KMS-11 (cell line): ENCODE results near the gene DCUN1D3.

Experiments used
- H2AFZ ChIP-seq: fragments of 200-600 bp; sonication (generic); 2 replicates; pipeline ENCODE4 v1.6.1; 2016; ENCODE audit warnings: antibody characterized with exemption, mixed run types, low read depth
- H3K27ac ChIP-seq: fragments of 200-600 bp; sonication (generic); 2 replicates; pipeline ENCODE4 v1.6.1; 2016; ENCODE audit warnings: mild to moderate bottlenecking, mixed run types
- H3K27me3 ChIP-seq: fragments of 200-600 bp; sonication (generic); 2 replicates; pipeline ENCODE4 v1.6.1; 2017; ENCODE audit warnings: mild to moderate bottlenecking, low read depth, mixed run types, moderate library complexity; ENCODE audit not compliant: insufficient read depth
- H3K36me3 ChIP-seq: fragments of 200-600 bp; sonication (generic); 2 replicates; pipeline ENCODE4 v1.6.1; 2017; ENCODE audit warnings: mild to moderate bottlenecking, mixed run types; ENCODE audit not compliant: insufficient read depth
- H3K4me1 ChIP-seq: fragments of 200-600 bp; sonication (generic); 2 replicates; pipeline ENCODE4 v1.6.1; 2016; ENCODE audit warnings: mild to moderate bottlenecking, low read depth, mixed run types; ENCODE audit not compliant: poor library complexity, severe bottlenecking
- H3K4me2 ChIP-seq: fragments of 200-600 bp; sonication (generic); 2 replicates; pipeline ENCODE4 v1.7.0; 2016; ENCODE audit warnings: mild to moderate bottlenecking, mixed run types
- H3K4me3 ChIP-seq: fragments of 200-600 bp; sonication (generic); IDR thresholded peaks from 2 replicates; pipeline ENCODE4 v1.6.1; 2017; ENCODE audit warnings: low read depth, low read length, mixed read lengths; ENCODE audit not compliant: insufficient read depth
- H3K79me2 ChIP-seq: fragments of 200-600 bp; sonication (generic); 2 replicates; pipeline ENCODE4 v1.6.1; 2016; ENCODE audit warnings: low read depth, mixed run types; ENCODE audit not compliant: insufficient read depth
- H3K9ac ChIP-seq: fragments of 200-600 bp; sonication (generic); 2 replicates; pipeline ENCODE4 v1.6.1; 2016; ENCODE audit warnings: mild to moderate bottlenecking, mixed run types
- H4K20me1 ChIP-seq: fragments of 200-600 bp; sonication (generic); 2 replicates; pipeline ENCODE4 v1.6.1; 2016; ENCODE audit warnings: mild to moderate bottlenecking, mixed run types; ENCODE audit not compliant: insufficient read depth
- TF ChIP-seq, protein P1 (sequence below): fragments of 200-600 bp; sonication (generic); conservative IDR thresholded peaks from 2 replicates; pipeline ENCODE4 v1.6.1; 2017; ENCODE audit warnings: low read depth, mild to moderate bottlenecking, antibody characterized with exemption, low read length, moderate library complexity, mixed read lengths

Gene DCUN1D3

DNA sequence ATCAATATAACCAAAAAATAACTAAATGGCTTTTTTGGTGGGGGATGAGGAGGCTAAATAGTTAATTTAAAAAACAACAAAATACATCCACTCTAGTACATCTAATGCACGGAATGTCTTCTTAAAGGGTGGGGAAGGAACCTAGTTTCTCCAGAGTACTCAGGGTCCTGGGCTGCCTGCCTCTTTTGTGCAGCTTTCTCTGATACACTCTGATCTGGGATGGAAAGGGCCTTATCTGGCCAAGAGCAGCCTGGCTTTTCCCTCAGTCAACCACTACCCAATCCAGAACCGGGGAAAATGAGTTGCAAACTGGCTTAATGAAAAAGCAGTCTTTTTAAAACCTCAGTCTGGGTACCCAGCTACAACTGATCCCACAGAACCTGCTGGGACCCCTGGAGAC, 42.9 kb downstream of the DCUN1D3 start:
- Histone ChIP-seq H3K4me1 (no peaks in the 10 kb centered on the region), H3K4me3 (no peak overlapping the region), H3K36me3 (no peaks in the 10 kb centered on the region), H4K20me1 (no peaks in the 10 kb centered on the region), H3K27ac (no peak overlapping the region), H3K27me3 (no peaks in the 10 kb centered on the region), H2AFZ (no peak overlapping the region), H3K4me2 (no peak overlapping the region), H3K9ac (no peak overlapping the region), H3K79me2 (no peaks in the 10 kb centered on the region)
- TF ChIP-seq, protein P1, sequence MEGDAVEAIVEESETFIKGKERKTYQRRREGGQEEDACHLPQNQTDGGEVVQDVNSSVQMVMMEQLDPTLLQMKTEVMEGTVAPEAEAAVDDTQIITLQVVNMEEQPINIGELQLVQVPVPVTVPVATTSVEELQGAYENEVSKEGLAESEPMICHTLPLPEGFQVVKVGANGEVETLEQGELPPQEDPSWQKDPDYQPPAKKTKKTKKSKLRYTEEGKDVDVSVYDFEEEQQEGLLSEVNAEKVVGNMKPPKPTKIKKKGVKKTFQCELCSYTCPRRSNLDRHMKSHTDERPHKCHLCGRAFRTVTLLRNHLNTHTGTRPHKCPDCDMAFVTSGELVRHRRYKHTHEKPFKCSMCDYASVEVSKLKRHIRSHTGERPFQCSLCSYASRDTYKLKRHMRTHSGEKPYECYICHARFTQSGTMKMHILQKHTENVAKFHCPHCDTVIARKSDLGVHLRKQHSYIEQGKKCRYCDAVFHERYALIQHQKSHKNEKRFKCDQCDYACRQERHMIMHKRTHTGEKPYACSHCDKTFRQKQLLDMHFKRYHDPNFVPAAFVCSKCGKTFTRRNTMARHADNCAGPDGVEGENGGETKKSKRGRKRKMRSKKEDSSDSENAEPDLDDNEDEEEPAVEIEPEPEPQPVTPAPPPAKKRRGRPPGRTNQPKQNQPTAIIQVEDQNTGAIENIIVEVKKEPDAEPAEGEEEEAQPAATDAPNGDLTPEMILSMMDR, result no peak

- no peak overlapping the region for H3K9ac ChIP-seq
- TF ChIP-seq, protein P1, result no peak
- H2AFZ ChIP-seq, result no peak overlapping the region
- H3K79me2 ChIP-seq, result no peaks in the 10 kb centered on the region
- H3K4me2 ChIP-seq, result no peak overlapping the region
- H3K4me1 ChIP-seq, result no peaks in the 10 kb centered on the region
- H3K4me3 ChIP-seq, result no peak overlapping the region
- no peak overlapping the region for H3K27ac ChIP-seq
- H3K36me3 ChIP-seq, result no peaks in the 10 kb centered on the region
- H4K20me1 ChIP-seq, result no peaks in the 10 kb centered on the region
- H3K27me3 ChIP-seq, result no peaks in the 10 kb centered on the region
Measured at GRCh38 chr16:20854963-20855362, 45.2 kb downstream of the DCUN1D3 start.

DNA sequence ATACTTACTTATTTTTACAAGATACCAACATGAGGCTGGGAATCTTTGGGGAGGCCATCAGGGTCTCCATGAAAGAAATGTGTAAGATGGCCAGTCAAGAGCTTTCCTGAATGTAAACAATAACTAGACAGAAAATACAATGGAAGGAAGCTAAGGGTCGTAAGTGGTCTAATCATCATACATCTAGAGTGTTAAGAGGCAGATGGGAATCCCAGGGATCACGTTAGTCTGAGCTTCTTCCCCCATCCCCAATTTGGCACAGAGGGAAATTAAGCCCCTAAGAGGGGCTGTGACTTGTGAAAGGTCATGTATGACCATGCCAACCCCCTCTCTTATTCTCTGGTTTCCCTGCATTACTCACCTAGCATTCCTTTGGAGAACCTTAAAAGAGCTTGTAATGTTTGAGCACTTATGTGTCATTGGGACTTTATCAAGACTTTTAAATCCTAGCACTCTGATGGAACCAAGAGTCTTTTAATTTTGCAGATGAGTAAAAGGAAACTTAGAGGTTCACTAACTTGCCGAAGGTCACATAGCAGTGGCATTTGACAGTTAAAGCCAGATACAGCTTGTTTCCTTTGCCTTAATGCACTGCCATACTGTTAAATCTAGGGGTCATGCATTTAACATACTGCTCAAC, 46.1 kb downstream of the DCUN1D3 start:
- Histone ChIP-seq H3K36me3 (no peaks in the 10 kb centered on the region), H3K4me1 (no peaks in the 10 kb centered on the region), H3K79me2 (no peaks in the 10 kb centered on the region), H4K20me1 (no peaks in the 10 kb centered on the region), H2AFZ (no peak overlapping the region), H3K4me2 (no peak overlapping the region), H3K27ac (no peak overlapping the region), H3K27me3 (no peaks in the 10 kb centered on the region), H3K9ac (no peak overlapping the region), H3K4me3 (no peak overlapping the region)
- TF ChIP-seq, protein P1, result no peak

DNA sequence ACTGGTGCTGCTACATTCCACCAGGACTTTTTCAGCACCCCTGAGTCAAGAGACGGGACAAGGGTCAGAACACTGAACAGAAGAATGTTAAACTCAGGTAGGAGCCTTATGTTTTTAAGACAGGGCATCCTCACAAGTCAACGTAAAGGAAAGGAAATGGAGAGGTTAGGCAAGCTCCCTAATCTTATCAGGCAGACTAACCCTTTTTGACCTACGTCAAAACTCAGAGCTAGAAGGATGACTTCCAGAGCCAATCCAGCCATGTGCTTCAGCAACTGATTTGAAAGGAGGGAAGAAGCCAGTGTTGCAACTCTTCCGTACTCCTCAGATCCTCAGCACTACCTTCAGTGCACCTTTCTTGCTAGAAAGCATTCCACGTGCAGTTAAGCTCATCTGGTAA, 47.0 kb downstream of the DCUN1D3 start:
- no peak overlapping the region for H2AFZ ChIP-seq
- H3K9ac ChIP-seq, result no peak overlapping the region
- no peaks in the 10 kb centered on the region for H3K79me2 ChIP-seq
- TF ChIP-seq, protein P1, result no peak
- H4K20me1 ChIP-seq, result no peaks in the 10 kb centered on the region
- no peak overlapping the region for H3K4me3 ChIP-seq
- H3K27me3 ChIP-seq, result no peaks in the 10 kb centered on the region
- H3K4me2 ChIP-seq, result no peak overlapping the region
- H3K36me3 ChIP-seq, result no peaks in the 10 kb centered on the region
- H3K4me1 ChIP-seq, result no peaks in the 10 kb centered on the region
- no peak overlapping the region for H3K27ac ChIP-seq
